ENCODE data around the gene ZDHHC14.

DNA sequence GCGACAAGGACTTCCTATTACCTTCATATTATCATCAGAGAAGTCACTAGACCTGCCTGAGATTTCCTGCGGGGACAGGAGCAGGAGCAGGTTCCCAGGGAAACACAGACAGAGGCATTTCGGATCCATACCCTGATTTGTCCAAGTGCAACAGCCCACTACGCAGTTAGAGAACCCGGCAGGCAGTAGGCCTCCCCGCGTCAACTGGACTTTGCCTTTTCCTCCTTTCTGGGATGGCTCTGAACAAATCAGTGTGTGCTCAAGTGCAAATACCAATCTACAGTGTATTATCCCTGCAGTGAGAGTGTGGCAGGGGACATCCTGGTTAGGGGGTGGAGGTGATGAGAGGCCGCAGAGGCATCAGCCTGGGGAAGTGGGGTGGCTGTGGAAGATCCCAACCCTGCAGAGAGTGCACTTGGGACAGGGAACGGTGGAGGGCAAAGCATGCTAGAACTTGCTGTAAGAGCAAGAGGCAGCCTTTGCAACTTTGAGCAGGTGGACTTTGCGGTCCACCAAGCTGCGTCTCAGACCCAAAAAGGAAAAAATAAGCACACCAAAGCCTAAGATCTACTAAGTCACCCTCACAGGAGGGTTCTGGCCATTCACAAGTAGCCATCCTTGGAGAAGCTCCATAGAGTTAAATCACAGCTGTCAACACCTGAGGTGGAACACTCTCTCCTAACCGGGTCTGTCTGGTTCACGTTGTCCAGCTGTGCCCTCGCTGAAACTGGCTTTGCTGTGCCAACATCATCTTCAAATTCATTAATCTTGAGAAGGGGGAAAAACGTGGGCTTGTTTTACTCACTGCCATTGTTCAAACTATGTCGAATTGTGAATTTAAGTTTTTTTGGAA is 159.1 kb downstream of the ZDHHC14 start:
- no peak for TF ChIP-seq POLR2A (IDR thresholded peaks at IDR 0.05)
- TF ChIP-seq, protein P1, sequence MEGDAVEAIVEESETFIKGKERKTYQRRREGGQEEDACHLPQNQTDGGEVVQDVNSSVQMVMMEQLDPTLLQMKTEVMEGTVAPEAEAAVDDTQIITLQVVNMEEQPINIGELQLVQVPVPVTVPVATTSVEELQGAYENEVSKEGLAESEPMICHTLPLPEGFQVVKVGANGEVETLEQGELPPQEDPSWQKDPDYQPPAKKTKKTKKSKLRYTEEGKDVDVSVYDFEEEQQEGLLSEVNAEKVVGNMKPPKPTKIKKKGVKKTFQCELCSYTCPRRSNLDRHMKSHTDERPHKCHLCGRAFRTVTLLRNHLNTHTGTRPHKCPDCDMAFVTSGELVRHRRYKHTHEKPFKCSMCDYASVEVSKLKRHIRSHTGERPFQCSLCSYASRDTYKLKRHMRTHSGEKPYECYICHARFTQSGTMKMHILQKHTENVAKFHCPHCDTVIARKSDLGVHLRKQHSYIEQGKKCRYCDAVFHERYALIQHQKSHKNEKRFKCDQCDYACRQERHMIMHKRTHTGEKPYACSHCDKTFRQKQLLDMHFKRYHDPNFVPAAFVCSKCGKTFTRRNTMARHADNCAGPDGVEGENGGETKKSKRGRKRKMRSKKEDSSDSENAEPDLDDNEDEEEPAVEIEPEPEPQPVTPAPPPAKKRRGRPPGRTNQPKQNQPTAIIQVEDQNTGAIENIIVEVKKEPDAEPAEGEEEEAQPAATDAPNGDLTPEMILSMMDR (IDR thresholded peaks at IDR 0.05): no peak

Measured in thyroid gland (tissue), 4 donors.